ENCODE measurements around the gene MRPL14.
"Not testable (repeated sequence)": the region's sequence is repeated elsewhere in the genome, so short reads cannot be mapped to it uniquely, and the experiment has no call there.

Gene MRPL14

GRCh38 chr6:44145839-44146238 lies 18.6 kb upstream of the MRPL14 start:
- TF ChIP-seq CTCF (IDR thresholded peaks at IDR 0.05; ENCODE audit: control insufficient read depth, insufficient read depth, low read depth, low read length, missing control alignments): no peak
- no peak for DNase-seq (ENCODE audit: low read depth)
- H3K4me3 ChIP-seq (ENCODE audit: control insufficient read depth, low read depth, low read length): no peak overlapping the region

- not testable (repeated sequence) for H3K4me3 ChIP-seq (ENCODE audit: control insufficient read depth, low read depth, low read length)
Measured at GRCh38 chr6:44144536-44144935, 17.3 kb upstream of the MRPL14 start.

DNA sequence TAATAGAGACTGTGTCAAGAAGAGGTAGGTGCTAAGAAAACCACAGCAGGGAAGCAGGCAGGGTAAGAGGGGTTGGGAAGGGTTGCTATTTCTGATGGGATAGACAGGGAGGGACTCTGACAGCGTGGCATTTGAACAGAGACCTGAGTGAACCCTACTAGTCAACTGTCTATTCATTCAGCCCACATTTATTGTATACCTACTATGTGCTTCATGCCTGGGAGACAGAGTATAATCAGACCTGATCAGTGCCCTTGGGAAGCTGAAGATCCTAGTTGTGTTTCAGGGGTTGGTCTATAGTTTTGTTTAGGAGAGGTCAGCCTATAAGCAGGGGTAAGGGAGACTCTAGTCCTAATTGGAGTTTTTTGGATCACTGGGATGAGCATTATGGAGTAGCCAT lies 16.5 kb upstream of the MRPL14 start:
- no peak overlapping the region for H3K4me3 ChIP-seq (ENCODE audit: control insufficient read depth, low read depth, low read length)
- DNase-seq (ENCODE audit: low read depth): no peak
- no peak for TF ChIP-seq CTCF (IDR thresholded peaks at IDR 0.05; ENCODE audit: control insufficient read depth, insufficient read depth, low read depth, low read length, missing control alignments)

More at GRCh38 chr6:44144536-44144935, 17.3 kb upstream of the MRPL14 start:
- not testable (repeated sequence) for DNase-seq (ENCODE audit: low read depth)

DNA sequence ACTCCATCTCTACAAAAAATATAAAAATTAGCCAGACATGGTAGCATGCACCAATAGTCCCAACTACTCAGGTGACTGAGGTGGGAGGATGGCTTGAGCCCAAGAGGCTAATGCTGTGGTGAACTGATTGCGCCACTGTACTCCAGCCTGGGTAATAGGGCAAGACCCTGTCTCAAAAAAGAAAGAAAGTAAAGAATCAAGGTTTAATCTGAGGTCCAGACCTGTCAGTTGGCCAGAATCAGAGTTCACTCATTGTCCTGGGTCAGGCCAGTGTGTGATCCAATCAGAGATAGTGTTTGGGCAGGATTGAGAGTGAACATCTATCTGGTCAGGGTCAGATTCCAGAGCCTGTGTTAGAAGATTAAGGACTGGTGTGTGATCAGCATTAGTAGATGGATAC lies 15.6 kb upstream of the MRPL14 start:
- TF ChIP-seq CTCF (IDR thresholded peaks at IDR 0.05; ENCODE audit: control insufficient read depth, insufficient read depth, low read depth, low read length, missing control alignments): no peak
- DNase-seq (ENCODE audit: low read depth): no peak
- no peak overlapping the region for H3K4me3 ChIP-seq (ENCODE audit: control insufficient read depth, low read depth, low read length)

DNA sequence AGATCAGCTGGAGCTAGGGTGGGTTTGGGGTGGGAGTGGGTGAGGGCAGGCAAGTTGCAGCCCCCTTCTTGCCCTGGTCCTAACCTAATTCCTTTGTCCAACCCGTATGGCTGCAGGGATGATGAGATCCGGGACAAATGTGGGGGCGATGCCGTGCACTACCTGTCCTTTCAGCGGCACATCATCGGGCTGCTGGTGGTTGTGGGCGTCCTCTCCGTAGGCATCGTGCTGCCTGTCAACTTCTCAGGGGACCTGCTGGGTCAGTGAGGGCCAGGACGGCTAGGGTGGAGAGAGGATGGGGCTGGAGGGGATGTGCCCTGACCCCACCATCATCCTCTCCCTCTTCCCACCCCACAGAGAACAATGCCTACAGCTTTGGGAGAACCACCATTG lies 12.1 kb upstream of the MRPL14 start:
- no peak for TF ChIP-seq CTCF (IDR thresholded peaks at IDR 0.05; ENCODE audit: control insufficient read depth, insufficient read depth, low read depth, low read length, missing control alignments)
- DNase-seq (ENCODE audit: low read depth): no peak
- no peak overlapping the region for H3K4me3 ChIP-seq (ENCODE audit: control insufficient read depth, low read depth, low read length)

DNA sequence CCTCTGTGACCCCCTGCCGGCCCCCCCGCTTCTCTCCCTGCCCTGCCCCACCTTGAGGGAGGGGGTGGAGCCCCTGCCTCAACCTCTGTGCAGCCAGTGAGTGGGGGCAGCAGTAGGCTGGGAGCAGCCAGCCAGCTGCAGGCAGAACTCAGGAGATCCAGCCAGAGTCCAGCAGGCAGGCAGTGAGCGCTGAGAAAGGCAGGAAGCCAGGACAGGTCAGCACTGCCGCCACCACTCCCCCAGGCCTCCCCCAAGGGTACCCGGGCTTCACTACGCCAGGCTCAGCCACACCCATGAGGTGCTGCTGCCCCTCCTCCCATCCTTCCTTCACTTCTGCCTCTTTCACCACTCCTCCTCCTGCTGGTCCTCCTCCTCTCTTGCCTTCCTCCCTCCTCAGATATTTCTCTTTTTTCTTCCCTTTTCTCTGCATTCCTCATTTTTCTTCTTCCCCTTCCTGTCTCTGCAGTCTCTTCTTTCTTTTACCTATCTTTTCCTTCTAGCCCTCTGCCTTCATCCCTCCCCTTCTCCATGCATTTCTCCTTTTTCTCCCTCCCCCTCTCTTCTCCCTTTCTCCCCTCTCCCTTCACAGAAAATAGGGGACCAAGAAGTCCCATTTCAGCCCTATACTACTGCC lies 11.6 kb upstream of the MRPL14 start:
- TF ChIP-seq CTCF (IDR thresholded peaks at IDR 0.05; ENCODE audit: control insufficient read depth, insufficient read depth, low read depth, low read length, missing control alignments): no peak
- no peak overlapping the region for H3K4me3 ChIP-seq (ENCODE audit: control insufficient read depth, low read depth, low read length)
- DNase-seq (ENCODE audit: low read depth): no peak

- DNase-seq (ENCODE audit: low read depth): no peak
- no peak overlapping the region for H3K4me3 ChIP-seq (ENCODE audit: control insufficient read depth, low read depth, low read length)
- TF ChIP-seq CTCF (IDR thresholded peaks at IDR 0.05; ENCODE audit: control insufficient read depth, insufficient read depth, low read depth, low read length, missing control alignments): no peak
Measured at GRCh38 chr6:44135875-44136274, 8.6 kb upstream of the MRPL14 start.

All from AG09309 (cell line).